BLaER1 treated with 17β-estradiol and CSF1 and Interleukin-3, amounts not matched to agents 10 nM and 100 nM (cell line): Measurements from ENCODE around the gene ERCC5.

ENCODE experiments used
- H3K27ac ChIP-seq, 11 experiments: shearing (Covaris generic); formaldehyde crosslinking; 2 replicates each; pipeline ENCODE4 v1.8.1; 2022
- H3K27me3 ChIP-seq, 11 experiments: shearing (Covaris generic); formaldehyde crosslinking; 2 replicates each; pipeline ENCODE4 v1.8.1; 2022
- H3K36me3 ChIP-seq, 11 experiments: shearing (Covaris generic); formaldehyde crosslinking; 2 replicates each; pipeline ENCODE4 v1.8.1; 2022
- H3K4me1 ChIP-seq, 10 experiments: shearing (Covaris generic); formaldehyde crosslinking; 2 replicates each; pipeline ENCODE4 v1.8.1; 2022
- H3K4me2 ChIP-seq, 11 experiments: shearing (Covaris generic); formaldehyde crosslinking; 2 replicates each; pipeline ENCODE4 v1.8.1; 2022
- H3K4me3 ChIP-seq, 10 experiments: shearing (Covaris generic); formaldehyde crosslinking; 2 replicates each; pipeline ENCODE4 v1.8.1; 2022
- H3K9ac ChIP-seq, 11 experiments: shearing (Covaris generic); formaldehyde crosslinking; 2 replicates each; pipeline ENCODE4 v1.8.1; 2022
- H3K9me3 ChIP-seq, 11 experiments: shearing (Covaris generic); formaldehyde crosslinking; replicated peaks in 1 of 11; 2 replicates each; pipeline ENCODE4 v1.8.1; 2022
- H4K20me1 ChIP-seq, 11 experiments: shearing (Covaris generic); formaldehyde crosslinking; 2 replicates each; pipeline ENCODE4 v1.8.1; 2022
- Cebpa-rat ChIP-seq, 11 experiments: shearing (Covaris generic); IDR thresholded peaks; 2 replicates each; pipeline ENCODE4 v1.8.1; 2022

The ERCC5 gene

DNA sequence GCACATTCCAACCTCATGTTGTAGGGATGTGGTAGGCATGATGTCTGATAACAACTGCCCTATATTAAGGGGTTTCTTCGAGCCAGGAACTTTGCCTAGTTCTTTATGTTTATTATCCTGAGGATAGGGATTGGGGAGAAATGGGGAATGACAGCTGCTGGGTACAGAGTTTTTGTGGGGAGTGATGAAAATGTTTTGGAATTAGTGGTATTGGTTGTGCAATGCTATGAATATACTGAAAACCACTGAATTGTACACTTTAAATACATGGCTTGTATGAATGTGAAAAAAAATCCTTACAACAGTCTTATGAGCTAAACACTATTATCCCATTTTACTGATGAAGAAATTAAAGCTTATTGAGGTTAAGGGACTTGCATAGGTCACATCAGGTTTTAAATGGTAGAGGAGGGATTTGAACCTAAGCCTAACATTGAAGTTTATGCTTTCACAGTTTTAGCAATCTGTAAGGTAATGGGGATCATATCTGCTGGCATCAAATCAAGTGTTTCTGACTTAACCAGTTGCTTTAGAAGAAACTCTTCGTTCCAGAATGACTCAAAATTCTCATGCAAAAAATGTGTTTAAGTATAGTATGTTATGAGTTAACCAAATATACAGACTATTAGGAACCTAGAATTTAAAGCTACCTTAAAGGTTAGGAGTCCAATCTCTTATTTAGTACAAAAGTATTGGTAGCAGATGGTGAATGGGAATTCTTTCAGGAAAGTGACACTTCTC, 61.4 kb downstream of the ERCC5 start:
- Histone ChIP-seq H3K9me3 (no peaks in the 10 kb centered on the region), H3K4me1 (no peaks in the 10 kb centered on the region; a peak in 1 of 20 replicates), H3K9ac (no peak overlapping the region), H3K36me3 (no peaks in the 10 kb centered on the region), H3K4me2 (no peak overlapping the region), H3K4me3 (no peak overlapping the region), H4K20me1 (no peaks in the 10 kb centered on the region), H3K27me3 (no peaks in the 10 kb centered on the region), H3K27ac (no peak overlapping the region)
- TF ChIP-seq Cebpa-rat (IDR thresholded peaks at IDR 0.05), result no peak

DNA sequence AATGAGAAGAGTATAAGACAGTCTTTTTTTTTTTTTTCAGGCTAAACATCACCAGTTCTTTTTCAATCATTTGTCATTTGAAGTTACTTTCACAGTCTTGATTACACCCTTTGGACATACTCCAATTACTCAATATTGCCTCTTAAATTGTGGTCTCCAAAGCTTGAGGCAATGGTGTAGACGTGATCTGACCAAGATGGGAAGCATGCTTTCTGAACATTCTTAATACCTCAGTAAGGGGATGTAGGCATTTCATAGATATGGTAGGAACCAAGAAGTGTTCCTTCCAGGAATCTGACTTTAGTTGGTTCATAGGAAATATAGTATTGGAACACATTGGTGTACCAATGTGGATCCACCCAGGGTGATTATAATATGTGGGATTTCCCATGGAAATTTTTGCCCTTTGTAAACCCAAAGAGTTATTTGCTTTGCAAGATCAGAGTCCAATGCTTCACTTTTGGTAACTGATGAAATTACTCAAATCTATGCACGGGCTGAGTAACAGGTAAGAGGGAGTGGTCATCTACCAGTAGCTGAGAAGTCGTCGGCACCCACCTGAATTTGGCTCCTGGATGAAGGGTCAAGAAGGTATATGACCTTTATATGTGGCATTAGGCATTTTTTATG, 62.2 kb downstream of the ERCC5 start:
- Histone ChIP-seq H3K36me3 (no peaks in the 10 kb centered on the region), H4K20me1 (no peaks in the 10 kb centered on the region), H3K27me3 (no peaks in the 10 kb centered on the region), H3K9me3 (no peaks in the 10 kb centered on the region), H3K9ac (no peak overlapping the region), H3K4me3 (no peak overlapping the region), H3K4me1 (no peaks in the 10 kb centered on the region; a peak in 1 of 20 replicates), H3K27ac (no peak overlapping the region), H3K4me2 (no peak overlapping the region)
- no peak for TF ChIP-seq Cebpa-rat (IDR thresholded peaks at IDR 0.05)

DNA sequence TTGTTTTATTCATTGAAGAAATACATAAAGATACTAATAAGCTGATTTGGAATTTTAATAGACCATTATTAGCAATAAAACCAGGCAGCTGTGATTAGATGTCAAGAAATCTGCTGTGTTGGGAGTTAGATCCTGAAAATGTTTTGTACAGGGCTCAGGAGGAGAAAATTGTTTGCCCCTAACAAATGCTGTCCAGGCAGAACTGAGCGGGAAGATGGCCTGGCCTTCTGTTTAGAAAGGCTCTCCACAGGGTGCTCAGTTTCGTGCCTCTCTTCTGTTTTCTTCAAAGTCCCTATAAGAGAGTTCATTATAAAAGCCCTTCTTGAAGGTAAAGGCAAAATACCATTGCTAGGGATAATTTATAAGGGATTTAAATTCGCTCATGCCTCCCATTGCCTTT, 64.1 kb downstream of the ERCC5 start:
- H4K20me1 ChIP-seq, result no peaks in the 10 kb centered on the region
- no peaks in the 10 kb centered on the region for H3K9me3 ChIP-seq
- H3K4me1 ChIP-seq, result no peaks in the 10 kb centered on the region; a peak in 1 of 20 replicates
- TF ChIP-seq Cebpa-rat (IDR thresholded peaks at IDR 0.05), result no peak
- no peak overlapping the region for H3K9ac ChIP-seq
- no peaks in the 10 kb centered on the region for H3K36me3 ChIP-seq
- H3K4me3 ChIP-seq, result no peak overlapping the region
- no peak overlapping the region for H3K27ac ChIP-seq
- H3K27me3 ChIP-seq, result no peaks in the 10 kb centered on the region
- no peak overlapping the region for H3K4me2 ChIP-seq

DNA sequence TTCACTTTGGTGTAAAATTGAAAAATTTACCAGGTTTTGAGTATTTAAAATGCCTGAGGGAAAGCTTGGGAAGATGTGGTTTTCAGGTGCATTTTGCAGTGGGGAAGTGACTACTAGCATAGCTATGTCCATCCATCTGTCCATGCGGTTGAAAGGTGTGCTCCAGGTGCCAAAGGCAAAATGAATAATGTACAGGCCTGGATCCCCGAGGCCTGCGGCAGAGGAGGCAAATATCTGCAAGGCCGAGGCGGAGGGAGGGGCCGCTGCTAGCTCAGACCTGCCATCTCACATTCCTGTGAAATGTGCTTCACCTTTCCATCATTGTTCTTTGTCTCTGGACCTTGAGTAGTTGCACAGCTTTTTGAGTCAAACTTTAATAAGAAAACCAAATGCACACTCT, 65.5 kb downstream of the ERCC5 start:
- Histone ChIP-seq H3K9me3 (no peaks in the 10 kb centered on the region), H4K20me1 (no peaks in the 10 kb centered on the region), H3K4me2 (no peak overlapping the region), H3K27ac (no peak overlapping the region), H3K9ac (no peak overlapping the region), H3K4me3 (no peak overlapping the region), H3K4me1 (no peaks in the 10 kb centered on the region; a peak in 1 of 20 replicates), H3K27me3 (no peaks in the 10 kb centered on the region), H3K36me3 (no peaks in the 10 kb centered on the region)
- TF ChIP-seq Cebpa-rat (IDR thresholded peaks at IDR 0.05), result no peak

DNA sequence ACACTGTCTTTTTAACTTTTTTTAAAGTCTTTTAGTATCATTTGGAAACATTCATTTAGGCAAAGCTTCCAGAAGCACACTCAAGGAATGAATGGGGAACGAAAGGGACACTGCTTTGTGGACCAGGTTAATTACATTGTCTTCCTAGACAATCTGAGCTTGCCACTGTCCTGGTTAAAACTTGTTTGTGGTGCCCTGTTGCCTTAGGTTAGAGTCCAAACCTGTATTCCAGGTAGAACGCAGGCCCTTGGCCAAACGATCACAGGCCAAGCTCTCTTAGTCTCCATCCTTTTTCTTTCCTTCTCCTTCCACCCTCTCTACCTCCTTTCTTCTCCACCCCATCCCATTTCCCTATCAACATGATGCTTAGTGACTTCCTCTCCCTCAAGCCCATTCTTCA, 66.8 kb downstream of the ERCC5 start:
- TF ChIP-seq Cebpa-rat (IDR thresholded peaks at IDR 0.05), result no peak
- H3K4me1 ChIP-seq, result no peaks in the 10 kb centered on the region
- no peak overlapping the region for H3K9ac ChIP-seq
- H3K36me3 ChIP-seq, result no peaks in the 10 kb centered on the region
- H3K27me3 ChIP-seq, result no peaks in the 10 kb centered on the region
- H3K4me2 ChIP-seq, result no peak overlapping the region
- H3K27ac ChIP-seq, result no peak overlapping the region
- no peaks in the 10 kb centered on the region for H3K9me3 ChIP-seq
- no peaks in the 10 kb centered on the region for H4K20me1 ChIP-seq
- H3K4me3 ChIP-seq, result no peak overlapping the region

DNA sequence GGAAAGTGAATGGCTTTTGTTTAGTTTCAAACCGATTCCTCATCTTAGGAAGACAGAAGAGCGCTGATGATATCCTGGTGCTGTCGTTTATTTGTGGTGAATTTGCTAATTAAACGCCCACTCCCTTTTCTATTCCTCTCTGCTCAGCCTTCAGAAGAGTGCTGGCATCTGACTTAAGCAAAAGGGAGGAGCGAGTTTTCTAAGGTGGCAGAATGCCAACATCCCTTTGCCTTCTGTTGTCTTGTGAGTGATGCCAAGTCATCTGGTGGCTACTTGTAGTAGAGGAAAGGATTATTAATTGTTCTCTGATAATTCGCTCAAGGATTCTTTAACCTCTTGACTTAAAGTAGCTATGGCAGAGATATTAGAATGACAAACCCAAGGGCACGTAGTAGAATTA, 68.1 kb downstream of the ERCC5 start:
- no peak for TF ChIP-seq Cebpa-rat (IDR thresholded peaks at IDR 0.05)
- H3K4me3 ChIP-seq, result no peak overlapping the region
- no peaks in the 10 kb centered on the region for H3K4me1 ChIP-seq
- no peak overlapping the region for H3K4me2 ChIP-seq
- H4K20me1 ChIP-seq, result no peaks in the 10 kb centered on the region
- no peak overlapping the region for H3K9ac ChIP-seq
- no peaks in the 10 kb centered on the region for H3K36me3 ChIP-seq
- no peaks in the 10 kb centered on the region for H3K27me3 ChIP-seq
- H3K27ac ChIP-seq, result no peak overlapping the region
- H3K9me3 ChIP-seq, result peaks cover 0 to 8% (median 5%) of the 10 kb centered on the region in 11 experiments; a peak in 9 of 22 replicates

DNA sequence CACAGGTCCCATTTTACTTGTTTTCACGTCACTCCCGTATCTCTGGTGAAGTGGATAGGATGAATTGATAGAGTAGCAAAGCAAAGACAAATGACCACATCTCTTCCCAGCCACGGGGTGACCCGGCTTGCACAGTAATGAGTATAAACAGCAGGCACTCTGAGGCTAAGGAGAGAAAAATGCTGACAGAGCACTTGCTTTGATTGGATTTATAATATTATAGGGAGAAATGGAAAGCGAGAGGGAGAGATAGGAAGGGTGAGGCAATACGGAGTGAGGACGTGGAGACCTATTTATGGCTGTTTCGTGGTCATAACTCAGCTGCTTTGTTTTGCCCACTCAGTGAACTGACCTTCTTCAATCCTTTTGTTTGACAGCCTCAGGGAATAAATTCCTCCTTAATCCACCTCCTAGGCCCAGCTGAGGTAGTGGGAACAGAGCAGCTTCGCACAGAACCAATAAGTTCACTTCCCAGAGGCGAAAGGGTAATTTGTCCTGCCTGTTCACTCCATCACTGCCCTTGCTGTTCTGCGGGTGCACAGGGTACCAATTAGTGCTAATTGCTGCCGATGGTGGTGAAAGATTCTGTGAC, 68.6 kb downstream of the ERCC5 start:
- H3K9me3 ChIP-seq, result peaks cover 0 to 12% (median 7%) of the 10 kb centered on the region in 11 experiments; a peak in 10 of 22 replicates
- H3K9ac ChIP-seq, result no peak overlapping the region
- H3K4me1 ChIP-seq, result no peaks in the 10 kb centered on the region
- no peaks in the 10 kb centered on the region for H3K27me3 ChIP-seq
- TF ChIP-seq Cebpa-rat (IDR thresholded peaks at IDR 0.05), result no peak
- H3K4me3 ChIP-seq, result no peak overlapping the region
- no peak overlapping the region for H3K27ac ChIP-seq
- no peaks in the 10 kb centered on the region for H4K20me1 ChIP-seq
- H3K36me3 ChIP-seq, result no peaks in the 10 kb centered on the region
- no peak overlapping the region for H3K4me2 ChIP-seq

DNA sequence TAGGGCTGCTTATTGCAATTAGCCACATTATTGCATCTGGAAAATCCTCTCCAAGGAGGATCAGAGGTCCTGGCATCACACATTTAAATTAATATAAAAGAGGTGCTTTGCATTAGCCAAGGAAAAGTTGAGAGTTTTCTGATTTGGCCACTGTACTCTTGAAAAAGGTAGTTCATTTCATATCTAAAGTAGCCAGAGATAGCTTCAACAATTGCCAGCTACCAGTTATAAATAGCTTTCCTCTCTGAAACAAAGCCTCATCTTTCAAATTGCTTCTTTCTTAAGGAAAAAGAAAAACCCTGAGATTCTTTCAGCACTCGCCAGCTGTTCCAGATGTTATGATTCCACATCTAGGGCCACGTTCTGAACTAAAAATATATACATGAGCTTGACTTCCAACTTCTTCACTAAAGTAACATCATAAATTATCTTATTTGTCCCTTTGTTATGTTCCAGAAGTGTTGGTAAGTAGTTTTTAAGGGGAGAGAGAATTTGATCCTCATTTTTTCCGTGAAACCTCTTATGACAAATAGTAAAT, 69.6 kb downstream of the ERCC5 start:
- peaks cover 0 to 14% (median 8%) of the 10 kb centered on the region in 11 experiments; a peak in 10 of 22 replicates for H3K9me3 ChIP-seq
- H3K36me3 ChIP-seq, result no peaks in the 10 kb centered on the region
- no peak overlapping the region for H3K4me2 ChIP-seq
- H3K9ac ChIP-seq, result no peak overlapping the region
- TF ChIP-seq Cebpa-rat (IDR thresholded peaks at IDR 0.05), result no peak
- H3K27me3 ChIP-seq, result no peaks in the 10 kb centered on the region
- H4K20me1 ChIP-seq, result no peaks in the 10 kb centered on the region
- H3K4me1 ChIP-seq, result no peaks in the 10 kb centered on the region
- H3K27ac ChIP-seq, result no peak overlapping the region
- no peak overlapping the region for H3K4me3 ChIP-seq

DNA sequence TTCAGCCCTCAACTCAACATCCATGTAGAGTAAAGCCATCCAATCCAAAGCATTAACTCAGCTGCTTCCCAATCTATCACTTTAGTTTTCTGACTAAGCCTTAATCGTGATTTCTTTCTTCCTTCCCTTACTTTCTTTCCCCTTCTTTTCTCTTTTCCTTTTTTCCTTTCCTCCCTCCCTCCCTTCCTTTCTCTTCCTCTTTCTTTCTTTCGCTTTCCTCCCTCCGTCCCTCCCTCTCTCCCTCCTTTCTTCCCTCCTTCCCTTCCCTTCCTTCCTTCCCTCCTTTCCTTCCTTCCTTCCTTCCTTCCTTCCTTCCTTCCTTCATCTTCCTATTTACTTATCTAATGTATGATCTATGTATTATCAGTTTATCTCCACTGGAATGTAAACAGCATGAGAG, 71.2 kb downstream of the ERCC5 start:
- Histone ChIP-seq H3K4me1 (no peaks in the 10 kb centered on the region), H3K4me2 (no peak overlapping the region), H3K36me3 (no peaks in the 10 kb centered on the region), H3K27ac (no peak overlapping the region), H3K4me3 (no peak overlapping the region), H4K20me1 (no peaks in the 10 kb centered on the region), H3K27me3 (no peaks in the 10 kb centered on the region), H3K9ac (no peak overlapping the region), H3K9me3 (peaks cover 0 to 14% (median 8%) of the 10 kb centered on the region in 11 experiments; a peak in 10 of 22 replicates)
- TF ChIP-seq Cebpa-rat (IDR thresholded peaks at IDR 0.05), result no peak
